ENCODE data around the gene HES1. TPM values are rescaled to one million over a fixed set of nuclear protein-coding genes. Genes with fewer than 3 reads are reported as not detected.
"Not testable (repeated sequence)": the region's sequence is repeated elsewhere in the genome, so short reads cannot be mapped to it uniquely, and the experiment has no call there.

The HES1 gene
- total and polyA plus RNA-seq, 10 of the 15 experiments (the other 5 are each of a cell fraction or from before 2014, with no cell fraction given) = 0.46 to 5.3 (median 2.3) TPM

- no peak for TF ChIP-seq BCLAF1 (IDR thresholded peaks at IDR 0.05)
These were observed 47.7 kb upstream of the HES1 start (continued) for GRCh38 chr3:194087995-194088855.

- H3K36me3 ChIP-seq (ENCODE audit: control insufficient read depth in 2 of 2, insufficient read depth in 2 of 2, low read length in 1 of 2) = no peaks in the 10 kb centered on the region
- CTCF ChIA-PET = no interaction called here
- H3K9ac ChIP-seq (ENCODE audit: control insufficient read depth, insufficient read depth, low read length) = no peak overlapping the region
- no peak for DNase-seq (ENCODE audit: low read depth, low spot score)
- no peak overlapping the region for H3K4me3 ChIP-seq
- SMC1A ChIA-PET (ENCODE audit: uncharacterized antibody, unreplicated experiment) = interaction anchor here (0.8 kb wide), 1 partner anchor 8 kb away, joined by 3 read pairs; no protein-coding TSS in a partner anchor
- TF ChIP-seq RAD21 (IDR thresholded peaks at IDR 0.05; ENCODE audit: insufficient read depth, low read depth, low read length) (no peak), RUNX3 (IDR thresholded peaks at IDR 0.05; ENCODE audit: low read length) (0 out of 2 replicates have a peak, but pooled peaks have one; percentile 13)
- H3K4me1 ChIP-seq (ENCODE audit: control insufficient read depth, insufficient read depth, low read length) = peaks cover 3% of the 10 kb centered on the region; the same call in 1 of the 2 replicates
- no TSS peak for BruUV-seq (replicated peaks)
- in situ Hi-C loops (cut with MboI) (no loop called here), intact Hi-C loops (cut with micrococcal nuclease; ENCODE audit: unreplicated experiment) (no loop called here)
- ATAC-seq = peak; percentile 28
- 10% methylated on average over 18 of the region's 18 CpGs for WGBS (ENCODE audit: insufficient coverage, insufficient replicate concordance, low lambda C conversion rate, missing lambda C conversion rate)
- H3K9me3 ChIP-seq (replicated peaks; ENCODE audit: control insufficient read depth, insufficient read depth, low read length) = no peaks in the 10 kb centered on the region
- no peak overlapping the region for H3K27ac ChIP-seq (ENCODE audit: control insufficient read depth, insufficient read depth)
- POLR2A ChIA-PET = no interaction called here
- H3K27me3 ChIP-seq (replicated peaks in 1 of 2; ENCODE audit: control insufficient read depth in 2 of 2, insufficient read depth in 2 of 2, low read length in 1 of 2) = peaks cover 2 to 5% of the 10 kb centered on the region in 2 experiments; a peak in 2 of 4 replicates
- H4K20me1 ChIP-seq (ENCODE audit: control insufficient read depth, insufficient read depth) = no peaks in the 10 kb centered on the region
- H3K79me2 ChIP-seq (ENCODE audit: control insufficient read depth, insufficient read depth, low read length) = no peaks in the 10 kb centered on the region
- no peak overlapping the region for H2AFZ ChIP-seq (ENCODE audit: control insufficient read depth, low read depth, low read length)
- FAIRE-seq = no peak
- RAD21 ChIA-PET (ENCODE audit: unreplicated experiment) = no interaction called here
- H3K4me2 ChIP-seq (ENCODE audit: control insufficient read depth, insufficient read depth) = no peak overlapping the region
These were observed 46.4 kb upstream of the HES1 start for GRCh38 chr3:194089357-194090177.

DNA sequence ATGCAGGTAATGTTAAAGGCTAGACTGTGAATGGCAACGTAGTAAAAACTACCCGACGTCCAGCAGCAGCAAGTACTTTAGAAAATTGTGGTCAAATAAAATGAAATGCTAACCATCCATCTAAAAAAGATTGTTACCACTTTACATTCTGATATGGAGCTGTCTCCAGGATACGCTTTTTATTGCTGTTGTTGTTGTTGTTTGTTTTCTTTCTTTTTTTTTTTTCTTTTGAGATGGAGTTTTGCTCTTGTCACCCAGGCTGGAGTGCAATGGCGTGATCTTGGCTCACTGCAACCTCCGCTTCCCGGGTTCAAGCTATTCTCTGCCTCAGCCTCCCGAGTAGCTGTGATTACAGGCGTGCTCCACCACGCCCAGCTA lies 45.8 kb upstream of the HES1 start:
- H4K20me1 ChIP-seq (ENCODE audit: control insufficient read depth, insufficient read depth); CTCF ChIA-PET; H3K9me3 ChIP-seq (replicated peaks; ENCODE audit: control insufficient read depth, insufficient read depth, low read length); H3K9ac ChIP-seq (ENCODE audit: control insufficient read depth, insufficient read depth, low read length); DNase-seq (ENCODE audit: low read depth, low spot score); H3K4me1 ChIP-seq (ENCODE audit: control insufficient read depth, insufficient read depth, low read length); BruUV-seq (replicated peaks); H3K36me3 ChIP-seq (ENCODE audit: control insufficient read depth in 2 of 2, insufficient read depth in 2 of 2, low read length in 1 of 2); POLR2A ChIA-PET; H3K4me3 ChIP-seq; ATAC-seq; H3K79me2 ChIP-seq (ENCODE audit: control insufficient read depth, insufficient read depth, low read length); in situ Hi-C loops (cut with MboI); H3K27ac ChIP-seq (ENCODE audit: control insufficient read depth, insufficient read depth); H3K27me3 ChIP-seq (replicated peaks in 1 of 2; ENCODE audit: control insufficient read depth in 2 of 2, insufficient read depth in 2 of 2, low read length in 1 of 2); FAIRE-seq; H3K4me2 ChIP-seq (ENCODE audit: control insufficient read depth, insufficient read depth); intact Hi-C loops (cut with micrococcal nuclease; ENCODE audit: unreplicated experiment); H2AFZ ChIP-seq (ENCODE audit: control insufficient read depth, low read depth, low read length); RAD21 ChIA-PET (ENCODE audit: unreplicated experiment): not testable (repeated sequence)
- 86% methylated on average over 9 of the region's 10 CpGs for whole genome bisulfite sequencing (ENCODE audit: insufficient coverage, insufficient replicate concordance, low lambda C conversion rate, missing lambda C conversion rate)
- SMC1A ChIA-PET (ENCODE audit: uncharacterized antibody, unreplicated experiment) = interaction anchor here (1.4 kb wide), 1 partner anchor 11 kb away, joined by 4 read pairs; no protein-coding TSS in a partner anchor

All from GM12878 (cell line).